Measurements from ENCODE around the gene SPACA7.

DNA sequence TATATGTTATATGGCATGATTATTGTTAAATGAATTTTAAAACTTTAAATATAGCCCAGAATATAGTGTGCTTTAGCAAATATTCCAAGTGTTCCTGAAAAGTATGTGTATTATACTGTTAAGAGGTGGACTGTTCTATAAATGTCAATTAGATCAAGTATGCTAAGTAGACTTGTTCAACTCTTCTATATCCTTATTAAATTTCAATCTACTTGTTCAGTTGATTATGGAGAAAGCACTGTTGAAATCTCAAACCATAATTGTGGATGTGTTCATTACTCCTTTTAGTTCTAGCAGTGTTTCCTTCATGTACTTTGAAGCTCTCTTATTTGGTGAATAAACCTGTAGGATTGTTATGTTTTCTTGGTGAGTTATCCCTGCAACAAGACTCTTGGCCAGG lies 52.5 kb downstream of the SPACA7 start:
- no peak for TF ChIP-seq YY1 (IDR thresholded peaks at IDR 0.05; ENCODE audit: insufficient read depth, insufficient read length)
- TF ChIP-seq ZNF274 (IDR thresholded peaks at IDR 0.05; ENCODE audit: low read depth, low read length): no peak
